Astrocyte (in vitro differentiated cells and primary cell): ENCODE data around the gene UGCG. TPM values are rescaled to one million over a fixed set of nuclear protein-coding genes. Genes with fewer than 3 reads are reported as not detected.

Source experiments
- DNase-seq: peaks from one replicate; pipeline ENCODE4 v3.0.0-alpha.2; 2010; ENCODE audit warnings: low read depth
- FAIRE-seq: peaks from 2 replicates; lab custom pipeline; 2011; peaks lifted over from hg19 to GRCh38; lab: Jason Lieb, UNC
- H2AFZ ChIP-seq: 2 replicates; pipeline ENCODE4 v1.6.0; 2012; ENCODE audit warnings: low read depth, low read length, inconsistent platforms
- H3K27ac ChIP-seq: 2 replicates; pipeline ENCODE4 v1.5.1; 2011; ENCODE audit warnings: low read depth, low read length, inconsistent platforms
- H3K27me3 ChIP-seq: 2 replicates; pipeline ENCODE4 v1.6.0; 2011; ENCODE audit warnings: low read length, inconsistent platforms; ENCODE audit not compliant: insufficient read depth
- H3K36me3 ChIP-seq: 2 replicates; pipeline ENCODE4 v1.5.1; 2011; ENCODE audit warnings: low read length, inconsistent platforms; ENCODE audit not compliant: insufficient read depth
- H3K4me1 ChIP-seq: 2 replicates; pipeline ENCODE4 v1.5.1; 2011; ENCODE audit warnings: low read length, inconsistent platforms; ENCODE audit not compliant: insufficient read depth
- H3K4me2 ChIP-seq: 2 replicates; pipeline ENCODE4 v1.6.0; 2012; ENCODE audit warnings: low read length, inconsistent platforms
- H3K4me3 ChIP-seq: 2 replicates; pipeline ENCODE4 v1.5.1; 2011; ENCODE audit warnings: low read depth, mild to moderate bottlenecking, low read length, inconsistent platforms; ENCODE audit not compliant: insufficient read depth
- H3K79me2 ChIP-seq: 2 replicates; pipeline ENCODE4 v1.6.0; 2012; ENCODE audit warnings: mild to moderate bottlenecking, low read length, inconsistent platforms; ENCODE audit not compliant: insufficient read depth
- H3K9ac ChIP-seq: 2 replicates; pipeline ENCODE4 v1.6.0; 2012; ENCODE audit warnings: mild to moderate bottlenecking, low read length, inconsistent platforms
- H3K9me3 ChIP-seq: 2 replicates; pipeline ENCODE4 v1.5.1; 2012; ENCODE audit warnings: low read depth, mild to moderate bottlenecking, low read length, inconsistent platforms; ENCODE audit not compliant: insufficient read depth
- H4K20me1 ChIP-seq: 2 replicates; pipeline ENCODE4 v1.6.0; 2012; ENCODE audit warnings: low read length, inconsistent platforms; ENCODE audit not compliant: insufficient read depth
- H3K27ac Mint-ChIP-seq: one replicate; pipeline ENCODE4 v1.8.0; 2021; ENCODE audit warnings: mild to moderate bottlenecking, mixed read lengths; ENCODE audit not compliant: unreplicated experiment
- H3K27me3 Mint-ChIP-seq: one replicate; pipeline ENCODE4 v1.8.0; 2021; ENCODE audit warnings: low read depth, mixed read lengths; ENCODE audit not compliant: unreplicated experiment
- H3K36me3 Mint-ChIP-seq: one replicate; pipeline ENCODE4 v1.8.0; 2021; ENCODE audit warnings: low read depth, mixed read lengths; ENCODE audit not compliant: unreplicated experiment
- H3K4me1 Mint-ChIP-seq: one replicate; pipeline ENCODE4 v1.8.0; 2021; ENCODE audit warnings: low read depth, mixed read lengths; ENCODE audit not compliant: unreplicated experiment
- H3K4me3 Mint-ChIP-seq: one replicate; pipeline ENCODE4 v1.8.0; 2021; ENCODE audit warnings: mild to moderate bottlenecking, moderate library complexity, mixed read lengths; ENCODE audit not compliant: unreplicated experiment
- H3K9me3 Mint-ChIP-seq: one replicate; pipeline ENCODE4 v1.8.0; 2021; ENCODE audit warnings: mild to moderate bottlenecking, mixed read lengths; ENCODE audit not compliant: unreplicated experiment
- EZH2 ChIP-seq: IDR thresholded peaks from 2 replicates; pipeline ENCODE4 v1.6.1; 2012; ENCODE audit warnings: mild to moderate bottlenecking, low read length, inconsistent platforms; ENCODE audit not compliant: insufficient read depth
- total RNA-seq: library from RNA; stranded (reverse); gene quantifications from 2 replicates; pipeline ENCODE4 v1.2.1, GENCODE V29; 2021
- TF ChIP-seq, protein P1 (sequence below): IDR thresholded peaks from 2 replicates; pipeline ENCODE4 v1.5.1; 2011; ENCODE audit warnings: low read depth, mild to moderate bottlenecking, inconsistent platforms, low read length, moderate library complexity; ENCODE audit not compliant: insufficient read depth

The UGCG gene
- total RNA-seq, 1 donor from 2014 or later = 166 TPM

DNA sequence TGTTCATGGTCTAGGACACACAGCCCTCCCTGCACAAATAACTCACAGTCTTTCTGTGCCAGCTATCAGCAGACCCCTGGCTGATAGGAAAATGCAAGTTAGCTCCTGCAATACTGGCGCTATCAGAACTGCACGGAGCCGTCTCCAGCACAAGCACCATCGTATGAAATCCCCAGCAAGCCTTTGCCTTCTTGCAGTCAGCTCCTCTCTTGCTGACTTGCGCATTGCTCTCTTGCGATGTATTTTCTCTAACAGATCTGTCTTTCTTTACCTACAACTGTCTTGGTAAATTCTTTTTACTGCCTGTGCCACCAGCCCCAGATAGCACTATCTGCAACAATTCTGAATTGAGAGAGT, 25.1 kb upstream of the UGCG start:
- no peaks in the 10 kb centered on the region for H3K27me3 ChIP-seq
- TF ChIP-seq, protein P1, sequence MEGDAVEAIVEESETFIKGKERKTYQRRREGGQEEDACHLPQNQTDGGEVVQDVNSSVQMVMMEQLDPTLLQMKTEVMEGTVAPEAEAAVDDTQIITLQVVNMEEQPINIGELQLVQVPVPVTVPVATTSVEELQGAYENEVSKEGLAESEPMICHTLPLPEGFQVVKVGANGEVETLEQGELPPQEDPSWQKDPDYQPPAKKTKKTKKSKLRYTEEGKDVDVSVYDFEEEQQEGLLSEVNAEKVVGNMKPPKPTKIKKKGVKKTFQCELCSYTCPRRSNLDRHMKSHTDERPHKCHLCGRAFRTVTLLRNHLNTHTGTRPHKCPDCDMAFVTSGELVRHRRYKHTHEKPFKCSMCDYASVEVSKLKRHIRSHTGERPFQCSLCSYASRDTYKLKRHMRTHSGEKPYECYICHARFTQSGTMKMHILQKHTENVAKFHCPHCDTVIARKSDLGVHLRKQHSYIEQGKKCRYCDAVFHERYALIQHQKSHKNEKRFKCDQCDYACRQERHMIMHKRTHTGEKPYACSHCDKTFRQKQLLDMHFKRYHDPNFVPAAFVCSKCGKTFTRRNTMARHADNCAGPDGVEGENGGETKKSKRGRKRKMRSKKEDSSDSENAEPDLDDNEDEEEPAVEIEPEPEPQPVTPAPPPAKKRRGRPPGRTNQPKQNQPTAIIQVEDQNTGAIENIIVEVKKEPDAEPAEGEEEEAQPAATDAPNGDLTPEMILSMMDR = no peak
- no peaks in the 10 kb centered on the region for H4K20me1 ChIP-seq
- peaks cover 6% of the 10 kb centered on the region for H3K4me1 Mint-ChIP-seq
- no peak overlapping the region for H3K4me3 Mint-ChIP-seq
- FAIRE-seq = no peak
- H2AFZ ChIP-seq = no peak overlapping the region
- no peaks in the 10 kb centered on the region for H3K9me3 ChIP-seq
- no peaks in the 10 kb centered on the region for H3K36me3 Mint-ChIP-seq
- H3K4me3 ChIP-seq = no peak overlapping the region
- no peaks in the 10 kb centered on the region for H3K9me3 Mint-ChIP-seq
- H3K4me2 ChIP-seq = no peak overlapping the region
- H3K4me1 ChIP-seq = no peaks in the 10 kb centered on the region
- no peaks in the 10 kb centered on the region for H3K27me3 Mint-ChIP-seq
- DNase-seq = no peak
- H3K79me2 ChIP-seq = no peaks in the 10 kb centered on the region
- H3K9ac ChIP-seq = no peak overlapping the region
- H3K36me3 ChIP-seq = no peaks in the 10 kb centered on the region
- H3K27ac ChIP-seq = no peak overlapping the region
- no peak overlapping the region for H3K27ac Mint-ChIP-seq

DNA sequence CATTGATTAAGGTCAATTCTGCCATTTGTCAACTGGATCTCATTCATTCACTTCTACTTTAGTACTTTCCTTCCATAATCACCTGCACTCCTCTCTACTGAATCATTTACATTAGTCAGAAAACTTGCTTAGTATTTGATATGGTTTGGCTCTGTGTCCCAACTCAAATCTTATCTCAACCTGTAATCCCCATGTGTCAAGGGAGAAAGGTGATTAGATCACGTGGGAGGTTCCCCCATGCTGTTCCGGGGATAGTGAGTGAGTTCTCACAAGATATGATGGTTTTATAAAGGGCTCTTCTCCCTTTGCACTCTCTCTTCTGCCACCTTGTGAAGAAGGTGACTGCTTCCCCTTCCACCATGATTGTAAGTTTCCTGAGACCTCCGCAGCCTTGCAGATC, 23.7 kb upstream of the UGCG start:
- no peaks in the 10 kb centered on the region for H3K9me3 Mint-ChIP-seq
- FAIRE-seq (no peak), DNase-seq (no peak)
- no peaks in the 10 kb centered on the region for H3K36me3 ChIP-seq
- H3K4me3 ChIP-seq = no peak overlapping the region
- H3K79me2 ChIP-seq = no peaks in the 10 kb centered on the region
- no peak overlapping the region for H3K27ac ChIP-seq
- H3K9me3 ChIP-seq = no peaks in the 10 kb centered on the region
- H3K27ac Mint-ChIP-seq = no peak overlapping the region
- peaks cover 2% of the 10 kb centered on the region for H3K27me3 Mint-ChIP-seq
- no peak overlapping the region for H3K9ac ChIP-seq
- H3K36me3 Mint-ChIP-seq = no peaks in the 10 kb centered on the region
- no peak overlapping the region for H3K4me3 Mint-ChIP-seq
- H2AFZ ChIP-seq = no peak overlapping the region
- H3K4me1 Mint-ChIP-seq = peaks cover 3% of the 10 kb centered on the region
- H3K4me1 ChIP-seq = no peaks in the 10 kb centered on the region
- TF ChIP-seq EZH2 = no peak
- TF ChIP-seq, protein P1 = no peak
- no peak overlapping the region for H3K4me2 ChIP-seq
- H3K27me3 ChIP-seq = no peaks in the 10 kb centered on the region
- H4K20me1 ChIP-seq = no peaks in the 10 kb centered on the region

DNA sequence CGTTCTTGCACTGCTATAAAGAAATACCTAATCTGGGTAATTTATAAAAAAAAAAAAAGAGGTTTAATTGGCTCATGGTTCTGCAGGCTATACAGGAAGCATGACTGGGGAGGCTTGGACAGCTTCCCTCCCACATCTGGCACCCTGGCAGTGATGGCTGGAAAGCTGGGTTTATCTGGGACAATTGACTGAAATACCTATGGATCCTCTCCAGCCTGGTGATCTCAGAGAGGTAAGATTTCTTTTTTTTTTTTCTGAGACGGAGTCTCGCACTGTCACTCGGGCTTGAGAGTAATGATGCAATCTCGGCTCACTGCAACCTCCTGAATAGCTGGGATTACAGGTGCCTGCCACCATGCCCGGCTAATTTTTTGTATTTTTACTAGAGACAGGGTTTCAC, 22.7 kb upstream of the UGCG start:
- Mint-ChIP-seq H3K36me3 (no peaks in the 10 kb centered on the region), H3K4me1 (peaks cover 3% of the 10 kb centered on the region), H3K27me3 (peaks cover 2% of the 10 kb centered on the region), H3K27ac (no peak overlapping the region), H3K4me3 (no peak overlapping the region), H3K9me3 (no peaks in the 10 kb centered on the region)
- no peak for TF ChIP-seq EZH2
- TF ChIP-seq, protein P1 = no peak
- Histone ChIP-seq H3K4me1 (no peaks in the 10 kb centered on the region), H3K79me2 (no peaks in the 10 kb centered on the region), H3K4me2 (no peak overlapping the region), H3K36me3 (no peaks in the 10 kb centered on the region), H3K27me3 (no peaks in the 10 kb centered on the region), H3K9me3 (no peaks in the 10 kb centered on the region), H3K27ac (no peak overlapping the region), H3K9ac (no peak overlapping the region), H3K4me3 (no peak overlapping the region), H2AFZ (no peak overlapping the region), H4K20me1 (no peaks in the 10 kb centered on the region)
- DNase-seq (no peak), FAIRE-seq (no peak)
